Pancreas (tissue), 10 donors: ENCODE results near the gene SCG2. TPM values are rescaled to one million over a fixed set of nuclear protein-coding genes. Genes with fewer than 3 reads are reported as not detected.

ENCODE experiments used
- ATAC-seq, 4 donors: fragments of 200-7000 bp; cut with Tn5 transposase; one replicate each; pipeline versions ENCODE4 v1.8.0 to v1.9.1; 2020; ENCODE audit warnings: mild to moderate bottlenecking in 4 of 4, moderate library complexity in 4 of 4
- DNase-seq, 6 donors: peaks; one replicate each; pipeline ENCODE4 v3.0.0-alpha.2; 2020
- FAIRE-seq: peaks from 2 replicates; lab custom pipeline; 2012; peaks lifted over from hg19 to GRCh38; lab: Jason Lieb, UNC
- H3K27ac ChIP-seq, 4 donors: fragments of 200-600 bp; sonication (generic); 1 replicate in 3 of 4; 2 replicates in 1 of 4; pipeline versions ENCODE4 v1.5.0 to v1.8.0; 2020
- H3K27me3 ChIP-seq, 4 donors: fragments of 200-600 bp; one replicate each; pipeline ENCODE4 v1.8.0; 2021
- H3K36me3 ChIP-seq, 3 donors: fragments of 200-600 bp; sonication (generic) in 1 of 3; one replicate each; pipeline versions ENCODE4 v1.5.0 to v1.8.0; 2020 to 2021
- H3K4me1 ChIP-seq, 3 donors: fragments of 200-600 bp; one replicate each; pipeline ENCODE4 v1.8.0; 2021
- H3K4me3 ChIP-seq, 4 donors: fragments of 200-600 bp; sonication (generic) in 2 of 4; one replicate each; pipeline versions ENCODE4 v1.5.0 to v1.8.0; 2020 to 2021
- H3K9me3 ChIP-seq, 4 donors: fragments of 200-600 bp; one replicate each; pipeline ENCODE4 v1.8.0; 2021
- CTCF ChIP-seq, 4 donors: fragments of 200-600 bp; sonication (generic) in 3 of 4; IDR thresholded peaks; one replicate each; pipeline versions ENCODE4 v1.5.0 to v1.8.0; 2021; ENCODE audit warnings: antibody characterized with exemption in 4 of 4
- WGBS, 2 donors: extraction: QIAGEN DNeasy Blood & Tissue Kit; methylation state at CpG; one replicate each; pipeline ENCODE4 v1.1.7; 2013; 5-methylcytosine and 5-hydroxymethylcytosine counted together
- intact Hi-C, 3 donors: fragments of 100-400 bp; cut with DNase I; formaldehyde crosslinking; loops; one replicate each; pipeline versions ENCODE4 v1.11.1 to v1.14.2; 2022
- polyA plus RNA-seq, 2 donors: library from polyadenylated mRNA; stranded (reverse); fragments of 200-250 nt; gene quantifications; one replicate each; pipeline ENCODE4 v1.2.3, GENCODE V29; 2013
- total RNA-seq, 6 donors: library from RNA; stranded (reverse); fragmentation: NEBNext Ultra II Directional in 4 of 6; extraction: Animal tissue kit (Norgen Biotek cat#: 25700) in 4 of 6; gene quantifications; one replicate each; pipeline versions ENCODE4 v1.2.1 to v1.2.4, GENCODE V29; 2021 to 2023
- donor health status: healthy with polysubstance abuse.
- donor health status: DM: no; HTN: no; CAD: no; lungs with moderate emphysema.
- donor health status: DM: no; HTN: no; CAD: no.
- donor health status: control.
- donor health status: control.
- donor health status: Bipolar disorder and iron deficiency.
- donor health status: DM: yes; HTN: yes; CAD: no.
- donor health status: DM: no; HTN: no; CAD: no.
- donor health status: DM: no; HTN: no; CAD: no.
- donor health status: DM: yes; HTN: yes; CAD: no.

The SCG2 gene
- total and polyA plus RNA-seq, 8 donors, result 4.4 to 189 (median 19.3) TPM

GRCh38 chr2:223576873-223577272 lies 25.3 kb downstream of the SCG2 start:
- Histone ChIP-seq H3K36me3 (no peaks in the 10 kb centered on the region), H3K4me1 (peaks cover 0 to 3% (median 0%) of the 10 kb centered on the region in 3 donors), H3K9me3 (no peaks in the 10 kb centered on the region), H3K4me3 (no peak overlapping the region), H3K27ac (no peak overlapping the region), H3K27me3 (no peaks in the 10 kb centered on the region)
- intact Hi-C loops, result no loop called here
- no peak for TF ChIP-seq CTCF (IDR thresholded peaks at IDR 0.05)
- DNase-seq (no peak), ATAC-seq (peak in 1 of 4 donors; percentile 52), FAIRE-seq (no peak)
- 74 to 87% methylated on average over 5 of the region's 5 CpGs for WGBS, 2 donors

DNA sequence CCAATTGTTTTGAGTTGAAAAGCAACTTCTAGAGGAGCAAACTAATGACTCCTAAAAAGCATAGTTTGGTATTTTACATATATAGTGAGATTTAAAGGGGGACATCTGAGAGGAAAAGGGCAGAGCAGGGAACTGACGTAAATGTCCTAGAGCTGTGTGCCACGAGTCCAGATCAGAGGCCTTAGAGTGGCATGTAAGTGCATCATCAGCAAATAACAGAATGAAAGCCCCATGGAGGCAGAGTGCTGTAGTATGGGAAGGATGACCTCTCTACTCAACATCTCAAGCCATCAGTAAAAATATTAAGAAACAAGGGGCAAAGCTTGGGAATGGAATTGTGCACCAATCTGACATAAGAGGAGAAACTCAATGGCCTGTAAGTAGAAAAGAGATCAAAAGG lies 31.4 kb downstream of the SCG2 start:
- H3K4me3 ChIP-seq, result no peak overlapping the region
- no peaks in the 10 kb centered on the region for H3K36me3 ChIP-seq
- no peak for TF ChIP-seq CTCF (IDR thresholded peaks at IDR 0.05)
- no peaks in the 10 kb centered on the region for H3K27me3 ChIP-seq
- no peak overlapping the region for H3K27ac ChIP-seq
- no peak for ATAC-seq
- DNase-seq, result no peak
- no peaks in the 10 kb centered on the region for H3K9me3 ChIP-seq
- intact Hi-C loops, result no loop called here
- no peaks in the 10 kb centered on the region for H3K4me1 ChIP-seq
- WGBS, 2 donors, result 76 to 82% methylated on average over 2 of the region's 2 CpGs
- FAIRE-seq, result no peak

- ATAC-seq (no peak), DNase-seq (no peak), FAIRE-seq (no peak)
- Histone ChIP-seq H3K27ac (no peak overlapping the region), H3K4me1 (no peaks in the 10 kb centered on the region), H3K36me3 (no peaks in the 10 kb centered on the region), H3K27me3 (no peaks in the 10 kb centered on the region), H3K9me3 (no peaks in the 10 kb centered on the region), H3K4me3 (no peak overlapping the region)
- intact Hi-C loops, result no loop called here
- 62 to 77% methylated on average over 1 of the region's 1 CpG for WGBS, 2 donors
- no peak for TF ChIP-seq CTCF (IDR thresholded peaks at IDR 0.05)
Measured at GRCh38 chr2:223566396-223566795, 35.8 kb downstream of the SCG2 start.

DNA sequence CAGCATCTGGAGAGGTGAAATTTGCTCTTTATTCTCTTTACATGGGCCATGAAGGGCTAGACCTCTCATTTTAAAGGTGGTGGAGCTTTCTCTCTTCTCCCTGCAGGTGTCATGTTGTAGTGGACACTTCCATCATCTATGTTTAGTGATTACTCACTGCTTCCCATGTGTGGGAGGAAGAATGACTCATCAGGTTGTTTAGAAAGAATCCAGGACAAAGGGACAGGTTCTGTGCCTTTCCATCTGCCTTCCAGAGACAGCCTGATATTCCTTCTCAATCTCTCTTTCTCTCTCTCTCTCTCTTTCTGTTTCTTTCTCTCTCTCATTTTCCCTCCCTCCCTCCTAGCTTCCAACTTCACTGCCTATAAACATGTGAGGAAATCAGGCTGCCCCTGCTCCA lies 38.7 kb downstream of the SCG2 start:
- Histone ChIP-seq H3K27ac (no peak overlapping the region), H3K27me3 (no peaks in the 10 kb centered on the region), H3K36me3 (no peaks in the 10 kb centered on the region), H3K9me3 (no peaks in the 10 kb centered on the region), H3K4me3 (no peak overlapping the region), H3K4me1 (no peaks in the 10 kb centered on the region)
- no peak for FAIRE-seq
- no peak for TF ChIP-seq CTCF (IDR thresholded peaks at IDR 0.05)
- intact Hi-C loops, result no loop called here
- ATAC-seq, result peak in 2 of 4 donors; percentile 50 to 83
- DNase-seq, result no peak

DNA sequence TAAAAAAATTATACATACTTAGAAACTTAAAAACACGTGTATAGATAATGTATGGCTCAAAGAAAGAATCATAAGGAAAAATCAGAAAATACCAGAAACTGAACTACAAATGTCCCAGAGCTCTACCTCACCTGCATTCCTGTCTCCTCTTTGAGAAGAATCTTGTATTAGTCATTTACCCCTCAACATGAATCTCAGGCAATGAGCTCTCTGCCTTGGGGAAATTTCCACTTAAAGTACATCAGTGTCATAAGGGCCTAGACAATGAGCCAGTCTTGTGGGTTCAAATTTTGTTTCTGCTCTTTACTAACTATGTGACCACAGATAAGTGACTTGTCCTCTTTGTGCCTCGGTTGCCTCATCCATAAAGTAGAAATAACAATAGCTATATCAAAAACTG lies 40.1 kb downstream of the SCG2 start:
- Histone ChIP-seq H3K36me3 (no peaks in the 10 kb centered on the region), H3K27ac (no peak overlapping the region), H3K9me3 (no peaks in the 10 kb centered on the region), H3K4me1 (no peaks in the 10 kb centered on the region), H3K4me3 (no peak overlapping the region), H3K27me3 (no peaks in the 10 kb centered on the region)
- no peak for TF ChIP-seq CTCF (IDR thresholded peaks at IDR 0.05)
- DNase-seq, result no peak
- intact Hi-C loops, result no loop called here
- no peak for FAIRE-seq
- ATAC-seq, result no peak
- whole genome bisulfite sequencing, 2 donors, result 59 to 65% methylated on average over 2 of the region's 2 CpGs
